Panc1 (cell line): Measurements from ENCODE around the gene MYADM. TPM values are rescaled to one million over a fixed set of nuclear protein-coding genes. Genes with fewer than 3 reads are reported as not detected.

ENCODE experiments used
- ATAC-seq: fragments of 200-7000 bp; cut with Tn5 transposase; 2 replicates; pipeline ENCODE4 v1.9.1; 2020; ENCODE audit warnings: mild to moderate bottlenecking, moderate library complexity
- BruUV-seq: library from RNA; stranded (reverse); fragments of 400-500 nt; replicated peaks from 2 replicates; lab custom pipeline; 2021; lab: Mats Ljungman, UMichigan
- CTCF ChIA-PET: fragments of 300-600 bp; sonication (Branson Sonifier 250); formaldehyde crosslinking; loops from one replicate; lab custom pipeline; 2022; ENCODE audit warnings: antibody characterized with exemption; lab: Charles Lee
- POLR2A ChIA-PET: fragments of 300-600 bp; sonication (Branson Sonifier 250); formaldehyde crosslinking; loops from one replicate; lab custom pipeline; 2022; ENCODE audit warnings: antibody characterized with exemption; lab: Charles Lee
- DNase-seq: peaks from one replicate; pipeline ENCODE4 v3.0.0-alpha.2; 2010; ENCODE audit warnings: low read depth, low spot score
- H3K27ac ChIP-seq: 2 replicates; pipeline ENCODE4 v1.5.1; 2011; ENCODE audit warnings: mild to moderate bottlenecking, low read length, inconsistent platforms
- H3K27me3 ChIP-seq: fragments of 200-500 bp; sonication (Bioruptor generic); 2 replicates; pipeline ENCODE4 v1.6.0; 2014; ENCODE audit warnings: low read length, inconsistent platforms; ENCODE audit not compliant: control insufficient read depth, insufficient read depth
- H3K36me3 ChIP-seq: fragments of 200-500 bp; sonication (Bioruptor generic); 2 replicates; pipeline ENCODE4 v1.5.1; 2014; ENCODE audit warnings: inconsistent platforms, mild to moderate bottlenecking, low read length, moderate library complexity; ENCODE audit not compliant: control insufficient read depth, insufficient read depth
- H3K4me1 ChIP-seq: 2 replicates; pipeline ENCODE4 v1.5.1; 2011; ENCODE audit warnings: inconsistent platforms, mild to moderate bottlenecking, low read length, moderate library complexity; ENCODE audit not compliant: control insufficient read depth, insufficient read depth
- H3K4me3 ChIP-seq, 2 experiments: 2 replicates each; pipeline ENCODE4 v1.5.1; 2011 to 2012; ENCODE audit warnings: low read depth in 2 of 2, low read length in 2 of 2, mild to moderate bottlenecking in 2 of 2, inconsistent platforms in 1 of 2, moderate library complexity in 1 of 2
- H3K9me3 ChIP-seq: fragments of 200-500 bp; sonication (Bioruptor generic); 2 replicates; pipeline ENCODE4 v1.5.1; 2014; ENCODE audit warnings: low read depth, mild to moderate bottlenecking, inconsistent platforms, low read length, moderate library complexity; ENCODE audit not compliant: control insufficient read depth, insufficient read depth
- CTCF ChIP-seq: fragments of 450-650 bp; IDR thresholded peaks from 2 replicates; pipeline ENCODE4 v1.5.1; 2017; ENCODE audit warnings: mild to moderate bottlenecking
- POLR2AphosphoS5 ChIP-seq: IDR thresholded peaks from 2 replicates; pipeline ENCODE4 v1.6.1; 2012; ENCODE audit warnings: mild to moderate bottlenecking, low read depth, low read length, moderate library complexity
- REST ChIP-seq, 2 experiments: IDR thresholded peaks; 2 replicates each; pipeline ENCODE4 v1.6.1; 2011 to 2012; ENCODE audit warnings: low read depth in 2 of 2, control low read depth in 1 of 2, low read length in 1 of 2, mild to moderate bottlenecking in 1 of 2, moderate library complexity in 1 of 2; ENCODE audit not compliant: insufficient read depth in 1 of 2
- SIN3A ChIP-seq: IDR thresholded peaks from 2 replicates; pipeline ENCODE4 v1.6.1; 2012; ENCODE audit warnings: low read depth, mild to moderate bottlenecking, low read length, moderate library complexity, borderline replicate concordance; ENCODE audit not compliant: insufficient read depth
- TCF7L2 ChIP-seq: IDR thresholded peaks from 2 replicates; pipeline ENCODE4 v1.6.1; 2011; ENCODE audit warnings: mild to moderate bottlenecking, low read depth, low read length, inconsistent platforms
- in situ Hi-C: cut with HindIII; loops from 2 replicates; pipeline ENCODE4 v1.10.0; 2016; ENCODE audit warnings: low sequenced_read_pairs, low pct_unique_long_range_greater_than_20kb
- intact Hi-C: fragments of 100-400 bp; cut with micrococcal nuclease; formaldehyde crosslinking; loops from one replicate; pipeline ENCODE4 v1.10.0; 2022; ENCODE audit not compliant: unreplicated experiment
- total RNA-seq: library from RNA; stranded (reverse); gene quantifications from one replicate; pipeline ENCODE4 v1.2.1, GENCODE V29; 2021; ENCODE audit not compliant: unreplicated experiment

The MYADM gene
- total RNA-seq, 1 experiment from 2014 or later, result 469 TPM

GRCh38 chr19:53878776-53879139 lies 11.1 kb downstream of the MYADM start:
- H3K36me3 ChIP-seq, result 0 out of 2 replicates have a peak, but pooled peaks cover 3% of the 10 kb centered on the region
- peak overlapping the region; percentile 96 for H3K27ac ChIP-seq
- peak; percentile 13 for ATAC-seq
- in situ Hi-C loops, result no loop called here
- H3K4me3 ChIP-seq, result peak overlapping the region; percentile 65 to 69
- POLR2A ChIA-PET, result interaction anchor here (0.6 to 1.1 kb wide), 4 partner anchors 10 to 147 kb away, joined by 3 to 8 read pairs (median 4); partner anchors contain the start of gene CACNG6
- BruUV-seq, result no TSS peak
- CTCF ChIA-PET, result no interaction called here
- no peaks in the 10 kb centered on the region for H3K9me3 ChIP-seq
- no peak for DNase-seq
- TF ChIP-seq CTCF, result no peak
- no peak for TF ChIP-seq POLR2AphosphoS5
- no peak for TF ChIP-seq TCF7L2
- no peak for TF ChIP-seq SIN3A
- no peak for TF ChIP-seq REST (IDR thresholded peaks at IDR 0.05; ENCODE audit: insufficient read depth in 1 of 2, low read depth in 2 of 2, low read length in 1 of 2)
- H3K27me3 ChIP-seq, result no peaks in the 10 kb centered on the region
- intact Hi-C loops, result no loop called here
- peaks cover 52% of the 10 kb centered on the region for H3K4me1 ChIP-seq

- H3K27ac ChIP-seq, result peak overlapping the region; percentile 96
- peak overlapping the region; percentile 65 to 69 for H3K4me3 ChIP-seq
- intact Hi-C loops, result no loop called here
- in situ Hi-C loops, result no loop called here
- ATAC-seq (peak; percentile 92), DNase-seq (no peak)
- H3K9me3 ChIP-seq, result no peaks in the 10 kb centered on the region
- TF ChIP-seq REST (IDR thresholded peaks at IDR 0.05; ENCODE audit: insufficient read depth in 1 of 2, low read depth in 2 of 2, low read length in 1 of 2) (no peak), CTCF (no peak), SIN3A (no peak), TCF7L2 (no peak)
- H3K27me3 ChIP-seq, result no peaks in the 10 kb centered on the region
- CTCF ChIA-PET, result interaction anchor here (0.6 to 0.7 kb wide), 2 partner anchors 144 to 146 kb away, joined by 3 to 7 read pairs; no protein-coding TSS in a partner anchor
- POLR2A ChIA-PET, result interaction anchor here (0.6 to 1.1 kb wide), 5 partner anchors 9 to 146 kb away, joined by 3 to 8 read pairs (median 3); partner anchors contain the start of gene CACNG6
- H3K36me3 ChIP-seq, result no peaks in the 10 kb centered on the region
- BruUV-seq, result no TSS peak
- peaks cover 51% of the 10 kb centered on the region for H3K4me1 ChIP-seq
Measured at GRCh38 chr19:53879140-53880081, 11.7 kb downstream of the MYADM start.
